ENCODE results near the gene RAB31. TPM values are rescaled to one million over a fixed set of nuclear protein-coding genes. Genes with fewer than 3 reads are reported as not detected.
"Not testable (repeated sequence)": the region's sequence is repeated elsewhere in the genome, so short reads cannot be mapped to it uniquely, and the experiment has no call there.

Gene RAB31
- total RNA-seq, 1 donor from 2014 or later, result 27.2 TPM

- DNase-seq, result no peak
Measured at GRCh38 chr18:9762526-9762925, 54.4 kb downstream of the RAB31 start.

GRCh38 chr18:9763157-9763556 is 55.1 kb downstream of the RAB31 start:
- no peak for DNase-seq

- DNase-seq, result no peak
Measured at GRCh38 chr18:9764011-9764481, 55.9 kb downstream of the RAB31 start.

DNA sequence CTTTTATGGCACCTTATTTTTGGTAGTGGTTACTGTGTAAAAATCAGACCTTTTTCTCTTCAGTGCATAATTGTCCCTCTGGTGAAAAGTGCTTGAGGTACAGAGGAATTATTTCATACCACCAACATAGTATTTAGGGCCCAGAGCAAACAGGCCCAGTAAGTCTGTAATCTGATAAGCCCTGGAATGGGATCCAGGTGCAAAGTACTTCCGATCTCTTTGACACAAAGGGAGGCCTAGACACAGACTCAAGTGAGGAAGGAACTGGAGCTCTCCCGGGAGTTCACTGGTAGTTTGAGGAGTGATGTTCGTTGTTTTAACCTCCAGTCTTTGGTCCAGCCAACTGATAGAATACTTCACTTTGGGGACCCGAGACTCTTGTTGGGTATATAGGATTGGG is 57.4 kb downstream of the RAB31 start:
- peak; percentile 37 for DNase-seq

DNA sequence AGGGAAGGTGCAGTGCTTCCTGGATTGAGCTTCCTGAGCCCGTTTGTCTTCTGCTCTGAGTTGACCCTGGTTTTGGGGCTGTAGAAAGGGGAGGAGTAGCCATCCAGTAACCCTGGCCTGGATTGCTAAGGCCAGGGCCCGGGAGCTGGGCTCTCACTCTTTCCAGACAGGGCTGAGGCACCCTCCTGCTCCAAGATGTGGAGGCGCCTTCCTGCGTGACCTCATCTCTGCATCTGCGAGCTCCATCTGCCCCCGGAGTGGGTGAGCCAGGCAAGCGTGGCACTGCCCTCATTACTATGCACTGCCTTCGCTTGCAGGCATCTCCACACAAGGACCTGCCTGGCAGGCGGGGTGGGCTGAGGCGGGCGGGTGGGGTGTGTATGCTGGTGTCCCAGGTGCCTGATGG is 58.0 kb downstream of the RAB31 start:
- DNase-seq, result no peak

GRCh38 chr18:9766740-9767139 is 58.6 kb downstream of the RAB31 start:
- no peak for DNase-seq

- not testable (repeated sequence) for DNase-seq
Measured at GRCh38 chr18:9768071-9768691, 60.1 kb downstream of the RAB31 start.

DNA sequence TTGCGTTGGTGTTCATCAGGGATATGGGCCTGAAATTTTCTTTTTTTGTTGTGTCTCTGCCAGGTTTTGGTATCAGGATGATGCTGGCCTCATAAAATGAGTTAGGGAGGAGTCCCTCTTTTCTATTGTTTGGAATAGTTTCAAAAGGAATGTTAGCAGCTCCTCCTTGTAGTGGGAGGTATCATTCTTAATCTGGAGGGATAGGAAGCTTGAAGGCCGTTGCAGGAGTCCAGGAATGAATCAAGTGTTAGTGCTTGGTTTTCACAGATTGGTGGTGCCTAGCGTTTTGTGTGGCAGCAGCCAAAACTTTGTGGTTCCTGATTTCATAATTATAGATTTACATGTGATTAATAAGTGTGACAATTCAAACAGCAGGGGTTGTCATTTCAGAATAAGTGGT is 62.0 kb downstream of the RAB31 start:
- not testable (repeated sequence) for DNase-seq

- DNase-seq, result peak; percentile 90
Measured at GRCh38 chr18:9771261-9771976, 63.3 kb downstream of the RAB31 start.

DNA sequence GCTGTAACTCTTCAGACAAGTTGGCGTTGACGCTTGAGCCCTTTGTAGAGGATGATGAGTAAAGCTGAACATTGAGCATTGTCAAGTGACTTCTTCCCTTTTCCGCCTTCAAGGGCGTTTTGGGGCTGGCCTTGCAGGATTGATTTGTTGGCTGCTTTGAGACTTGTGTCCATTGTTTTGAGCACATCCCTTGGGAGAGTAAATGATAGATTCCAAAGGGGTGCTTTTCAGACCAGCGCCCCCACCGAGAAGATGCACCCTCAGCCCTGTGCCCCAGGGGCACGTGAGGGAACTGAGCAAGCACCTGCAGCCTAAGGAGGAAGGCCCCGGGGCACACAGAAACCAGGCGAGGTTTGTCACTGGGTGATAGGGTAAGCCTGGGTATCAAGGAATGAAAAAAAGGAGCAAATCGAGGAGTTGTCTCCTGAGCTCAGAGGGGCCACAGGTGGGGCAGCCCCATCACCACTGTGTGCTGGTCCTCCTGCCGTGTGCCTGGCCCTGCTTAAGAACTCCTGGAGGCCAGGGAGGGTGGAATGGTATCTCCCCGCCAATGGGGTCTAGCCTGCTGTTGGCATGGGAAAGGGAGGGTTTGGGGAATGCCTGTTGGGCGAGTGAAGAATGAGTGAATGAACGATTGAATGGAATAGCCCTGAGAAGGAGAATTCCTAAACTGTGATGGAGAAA is 64.0 kb downstream of the RAB31 start:
- DNase-seq, result no peak

- DNase-seq, result no peak
Measured at GRCh38 chr18:9772847-9773677, 65.0 kb downstream of the RAB31 start.

DNA sequence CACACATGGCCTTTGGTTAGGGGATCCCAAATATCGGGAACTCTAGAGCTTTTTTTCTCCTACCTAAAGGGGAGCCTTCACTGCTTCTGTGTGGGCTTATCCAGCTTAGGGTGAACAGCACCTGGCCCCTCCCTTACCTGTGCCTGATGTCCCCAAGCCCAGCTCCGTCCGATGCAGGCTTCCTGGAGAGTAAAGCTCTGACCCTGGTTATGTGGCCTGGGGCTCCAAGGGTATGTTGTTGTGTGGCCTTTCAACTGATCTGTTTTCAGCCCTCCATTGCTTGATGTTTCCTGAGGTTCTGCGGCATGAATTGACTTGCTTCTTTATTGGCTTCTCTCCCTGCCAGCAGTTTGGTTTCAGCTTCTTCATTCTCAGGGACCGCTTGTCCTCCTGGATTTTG is 66.0 kb downstream of the RAB31 start:
- DNase-seq, result no peak

GRCh38 chr18:9775178-9775577 is 67.1 kb downstream of the RAB31 start:
- DNase-seq, result no peak

DNA sequence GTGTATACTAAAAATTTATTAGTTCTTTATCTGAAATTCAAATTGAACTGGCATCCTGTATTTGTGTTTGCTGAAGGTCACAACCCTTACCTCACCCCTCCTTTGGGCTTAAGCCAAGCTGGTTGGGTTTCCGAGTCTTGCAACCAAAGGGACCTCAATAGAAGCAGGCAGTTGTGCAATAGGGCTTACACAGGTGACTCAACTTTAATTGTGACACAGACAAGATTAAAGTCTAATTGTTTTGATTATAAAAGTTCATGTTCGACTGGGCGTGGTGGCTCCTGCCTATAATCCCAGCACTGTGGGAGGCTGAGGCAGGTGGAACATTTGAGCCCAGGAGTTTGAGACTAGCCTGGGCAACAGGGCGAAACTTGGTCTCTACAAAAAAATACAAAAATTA is 71.5 kb downstream of the RAB31 start:
- DNase-seq, result no peak

GRCh38 chr18:9782073-9782857 is 74.2 kb downstream of the RAB31 start:
- DNase-seq, result peak; percentile 17

GRCh38 chr18:9786631-9787030 is 78.5 kb downstream of the RAB31 start:
- no peak for DNase-seq

DNA sequence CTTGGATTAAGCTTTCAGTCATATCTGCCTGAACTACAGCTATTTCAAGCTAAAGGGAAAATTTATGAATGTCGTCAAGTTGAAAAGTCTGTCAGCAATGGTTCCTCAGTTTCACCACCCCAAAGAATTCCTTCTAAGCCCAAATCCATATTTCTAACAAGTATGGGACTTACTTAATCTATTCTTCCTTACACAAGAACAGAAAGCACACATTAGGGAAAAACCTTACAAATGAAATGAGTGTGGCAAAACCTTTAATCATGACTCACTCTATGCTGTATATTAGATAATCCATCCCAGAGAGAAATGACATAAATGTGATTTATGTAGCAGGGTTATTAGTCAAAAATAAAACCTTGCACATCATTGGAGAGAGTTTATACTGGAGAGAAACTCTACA is 78.9 kb downstream of the RAB31 start:
- DNase-seq, result no peak

GRCh38 chr18:9787712-9788111 is 79.6 kb downstream of the RAB31 start:
- DNase-seq, result no peak

- DNase-seq, result no peak
Measured at GRCh38 chr18:9788140-9788539, 80.0 kb downstream of the RAB31 start.

GRCh38 chr18:9788860-9789259 is 80.8 kb downstream of the RAB31 start:
- DNase-seq, result no peak

DNA sequence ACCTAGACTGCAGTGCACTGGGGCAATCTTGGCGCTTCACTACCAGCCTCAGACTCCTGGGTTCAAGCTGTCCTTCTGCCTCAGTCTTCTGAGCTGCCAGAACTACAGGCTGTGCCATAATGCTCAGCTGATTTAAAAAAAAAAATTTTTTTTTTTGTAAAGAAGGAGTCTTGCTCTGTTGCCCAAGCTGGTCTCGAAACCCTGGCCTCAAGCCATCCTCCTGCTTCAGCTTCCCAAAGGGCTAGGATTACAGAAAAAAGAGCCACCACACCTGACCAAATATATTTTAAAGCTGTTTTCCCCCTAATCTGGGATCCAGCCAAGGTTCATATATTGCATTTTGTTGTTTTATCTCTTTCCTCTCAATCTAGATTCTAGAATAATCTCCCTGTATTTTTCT is 82.2 kb downstream of the RAB31 start:
- DNase-seq, result no peak

DNA sequence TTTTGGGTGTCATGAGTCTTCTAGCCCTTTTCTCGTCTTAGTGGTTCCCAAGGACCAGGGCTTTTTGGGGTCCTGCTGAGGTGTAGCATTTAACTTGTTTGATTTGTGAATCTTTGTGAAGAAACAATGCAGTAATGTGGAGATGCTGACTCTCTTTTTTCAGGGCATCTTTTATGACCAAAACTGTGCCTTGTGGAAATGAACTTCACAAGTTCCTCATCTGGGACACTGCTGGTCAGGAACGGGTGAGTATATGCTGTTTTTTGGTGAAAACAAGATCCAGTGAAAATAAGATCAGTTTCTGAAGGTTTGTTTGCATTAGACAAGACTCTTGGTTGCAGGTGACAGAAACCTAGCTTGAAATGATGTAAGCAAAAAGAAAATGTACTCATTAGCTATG is 83.9 kb downstream of the RAB31 start:
- DNase-seq, result no peak

Data from dermis blood vessel endothelial cell (primary cell).